AG04450 (cell line): Measurements from ENCODE around the gene SZRD1. TPM values are rescaled to one million over a fixed set of nuclear protein-coding genes. Genes with fewer than 3 reads are reported as not detected.

Experiments
- CTCF ChIA-PET: fragments of 300-600, 350-600 bp; formaldehyde crosslinking; extraction: SDS; loops from one replicate; lab custom pipeline; 2022; ENCODE audit warnings: antibody characterized with exemption, inconsistent platforms; lab: Charles Lee
- POLR2A ChIA-PET: fragments of 350-600 bp; formaldehyde crosslinking; extraction: SDS; loops from one replicate; lab custom pipeline; 2021; ENCODE audit warnings: antibody characterized with exemption, inconsistent platforms; lab: Yijun Ruan, JAX
- DNase-seq: peaks from one replicate; pipeline ENCODE4 v3.0.0-alpha.2; 2011; ENCODE audit warnings: low read depth, low spot score
- H3K27ac ChIP-seq: one replicate; pipeline ENCODE4 v1.5.1; 2012; ENCODE audit warnings: low read depth, low read length, control low read depth
- H3K27me3 ChIP-seq: one replicate; pipeline ENCODE4 v1.6.0; 2012; ENCODE audit warnings: low read length; ENCODE audit not compliant: control insufficient read depth, insufficient read depth
- H3K4me3 ChIP-seq: 2 replicates; pipeline ENCODE4 v1.5.1; 2011; ENCODE audit warnings: mild to moderate bottlenecking, low read depth, low read length, control low read depth
- H3K9me3 ChIP-seq: 2 replicates; pipeline ENCODE4 v1.5.1; 2012; ENCODE audit warnings: low read length; ENCODE audit not compliant: control insufficient read depth, insufficient read depth
- CTCF ChIP-seq: IDR thresholded peaks from 2 replicates; pipeline ENCODE4 v1.5.1; 2011; ENCODE audit warnings: low read depth, low read length, control low read depth, inconsistent platforms
- polyA plus RNA-seq: library from polyadenylated mRNA; depleted of rRNA; stranded (reverse); fragments of >200 nt; gene quantifications from 2 replicates; pipeline ENCODE4 v1.2.3, GENCODE V29; 2011

Gene SZRD1
- polyA plus RNA-seq, 1 experiment: 92.0 TPM

DNA sequence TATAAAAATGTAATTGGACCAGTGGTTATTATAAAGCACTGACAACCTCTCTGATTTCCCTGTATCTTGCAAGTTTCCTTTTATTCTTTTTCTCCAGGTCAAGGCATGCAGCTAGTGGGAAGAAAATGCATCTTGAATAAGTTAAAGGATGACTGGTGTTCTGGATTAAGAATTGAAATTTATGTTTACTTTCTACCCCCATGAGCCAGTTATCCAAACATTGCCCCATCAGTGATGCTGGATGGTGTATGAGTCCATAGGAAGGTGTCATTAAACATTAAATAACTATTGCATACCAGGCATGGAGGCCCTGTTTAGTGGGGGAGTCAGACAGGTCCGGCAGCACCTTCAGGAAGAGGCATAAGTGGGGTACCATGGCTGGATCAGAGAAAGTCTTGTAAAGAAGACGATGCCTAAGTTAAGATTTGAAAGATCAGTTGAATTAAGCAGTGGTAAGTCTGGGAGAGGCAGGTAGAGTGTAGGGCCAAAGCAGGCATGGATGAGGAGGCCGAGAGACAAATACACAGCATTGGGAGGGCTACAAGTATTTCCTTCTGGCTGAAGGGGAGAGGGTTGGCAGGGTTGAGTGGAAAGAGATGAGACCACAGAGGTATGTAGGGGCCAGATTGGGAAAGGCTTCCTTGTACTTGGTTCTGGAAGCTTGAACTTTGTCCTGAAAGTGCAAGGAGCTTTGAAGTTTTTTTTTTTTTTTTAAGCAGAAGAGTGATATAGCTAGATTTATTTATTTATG lies 5.7 kb downstream of the SZRD1 start:
- Histone ChIP-seq H3K4me3 (no peak overlapping the region), H3K27ac (peak overlapping the region; percentile 33), H3K9me3 (no peaks in the 10 kb centered on the region), H3K27me3 (no peaks in the 10 kb centered on the region)
- ChIA-PET POLR2A (interaction anchor here (0.7 to 1.2 kb wide), 2 partner anchors 14 to 61 kb away, joined by 6 to 8 read pairs; no protein-coding TSS in a partner anchor), CTCF (interaction anchor here (0.7 to 1.2 kb wide), 3 partner anchors 67 to 170 kb away, joined by 3 read pairs; no protein-coding TSS in a partner anchor)
- no peak for TF ChIP-seq CTCF
- no peak for DNase-seq

- TF ChIP-seq CTCF: no peak
- H3K27me3 ChIP-seq: no peaks in the 10 kb centered on the region
- H3K27ac ChIP-seq: peak overlapping the region; percentile 21
- H3K4me3 ChIP-seq: no peak overlapping the region
- DNase-seq: no peak
- ChIA-PET POLR2A (no interaction called here), CTCF (no interaction called here)
- H3K9me3 ChIP-seq: no peaks in the 10 kb centered on the region
Measured at GRCh38 chr1:16374266-16374665, 7.2 kb downstream of the SZRD1 start.

- Histone ChIP-seq H3K27me3 (no peaks in the 10 kb centered on the region), H3K27ac (peak overlapping the region; percentile 90), H3K4me3 (peak overlapping the region; percentile 15; the same call in 1 of the 2 replicates), H3K9me3 (no peaks in the 10 kb centered on the region)
- ChIA-PET CTCF (interaction anchor here (0.6 to 1.8 kb wide), 3 partner anchors 12 to 780 kb away, joined by 3 to 6 read pairs (median 4); no protein-coding TSS in a partner anchor), POLR2A (interaction anchor here (0.5 to 1.5 kb wide), 7 partner anchors 8 to 529 kb away, joined by 3 to 10 read pairs (median 4); partner anchors contain the start of gene SZRD1)
- peak; percentile 54 for DNase-seq
- no peak for TF ChIP-seq CTCF
Measured at GRCh38 chr1:16375521-16376340, 8.7 kb downstream of the SZRD1 start.

- POLR2A ChIA-PET: no interaction called here
Measured at GRCh38 chr1:16376971-16377370, 9.9 kb downstream of the SZRD1 start.

More at GRCh38 chr1:16376971-16377370, 9.9 kb downstream of the SZRD1 start:
- no peak for DNase-seq
- no peak overlapping the region for H3K4me3 ChIP-seq
- no peak for TF ChIP-seq CTCF
- CTCF ChIA-PET: interaction anchor here (0.7 kb wide), 1 partner anchor 10 kb away, joined by 11 read pairs; no protein-coding TSS in a partner anchor
- no peaks in the 10 kb centered on the region for H3K27me3 ChIP-seq
- no peaks in the 10 kb centered on the region for H3K9me3 ChIP-seq
- peak overlapping the region; percentile 1 for H3K27ac ChIP-seq
